Colon (tissue), 2 donors: ENCODE data around the gene FTHL17.
A peak's percentile ranks its signal among the peaks of the same experiment; 100 is the strongest.

Source experiments
- FAIRE-seq: peaks from 2 replicates; lab custom pipeline; 2012; peaks lifted over from hg19 to GRCh38; lab: Jason Lieb, UNC
- donor health status: control.
- donor health status: control.

Gene FTHL17

DNA sequence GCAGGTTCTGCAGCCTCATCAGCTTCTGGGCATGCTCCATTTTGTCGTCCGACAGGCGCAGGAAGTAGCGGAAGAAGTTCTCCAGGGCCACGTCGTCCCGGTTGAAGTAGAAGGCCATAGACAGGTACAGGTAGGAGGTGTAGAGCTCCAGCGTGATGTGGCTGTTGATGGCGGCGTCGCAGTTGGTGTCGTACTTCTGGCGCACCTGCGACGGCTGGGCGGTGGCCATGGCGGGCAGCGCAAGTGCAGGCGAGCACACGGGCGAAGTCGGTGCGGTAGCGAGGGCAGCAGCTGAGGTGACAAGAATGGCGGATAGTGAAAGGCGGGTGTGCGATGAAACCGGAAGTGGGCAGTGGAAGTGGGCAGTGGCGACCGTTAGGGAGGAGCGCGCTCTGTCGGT is at the start of gene FTHL17:
TSS of gene FTHL17 (minus strand) at position 317 of the 400 bp plus-strand sequence. CDS start at position 229, 88 bp downstream.
- no peak for FAIRE-seq

- FAIRE-seq: no peak
Observed at GRCh38 chrX:31117266-31117665, 45.4 kb upstream of the FTHL17 start.

DNA sequence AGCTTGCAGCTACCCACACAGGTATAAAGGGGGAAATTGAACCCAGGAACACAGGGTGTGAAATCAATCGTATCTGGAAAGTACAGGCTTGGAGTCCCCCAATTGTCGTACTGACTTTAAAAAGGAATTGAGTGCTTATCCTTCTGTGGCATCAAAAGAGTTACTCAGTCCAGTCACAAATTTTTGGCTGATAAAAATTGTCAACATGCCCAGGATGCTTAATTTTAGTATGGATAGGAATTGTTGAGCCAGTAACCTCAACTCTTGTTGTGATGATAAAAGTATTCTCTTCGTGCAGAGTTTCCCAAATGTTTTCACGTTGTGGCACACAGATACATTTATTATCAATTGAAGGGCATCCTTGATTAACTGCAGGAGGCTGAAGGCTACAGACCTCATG is 43.6 kb upstream of the FTHL17 start:
- FAIRE-seq: no peak

GRCh38 chrX:31114858-31115257 is 43.0 kb upstream of the FTHL17 start:
- FAIRE-seq: no peak

DNA sequence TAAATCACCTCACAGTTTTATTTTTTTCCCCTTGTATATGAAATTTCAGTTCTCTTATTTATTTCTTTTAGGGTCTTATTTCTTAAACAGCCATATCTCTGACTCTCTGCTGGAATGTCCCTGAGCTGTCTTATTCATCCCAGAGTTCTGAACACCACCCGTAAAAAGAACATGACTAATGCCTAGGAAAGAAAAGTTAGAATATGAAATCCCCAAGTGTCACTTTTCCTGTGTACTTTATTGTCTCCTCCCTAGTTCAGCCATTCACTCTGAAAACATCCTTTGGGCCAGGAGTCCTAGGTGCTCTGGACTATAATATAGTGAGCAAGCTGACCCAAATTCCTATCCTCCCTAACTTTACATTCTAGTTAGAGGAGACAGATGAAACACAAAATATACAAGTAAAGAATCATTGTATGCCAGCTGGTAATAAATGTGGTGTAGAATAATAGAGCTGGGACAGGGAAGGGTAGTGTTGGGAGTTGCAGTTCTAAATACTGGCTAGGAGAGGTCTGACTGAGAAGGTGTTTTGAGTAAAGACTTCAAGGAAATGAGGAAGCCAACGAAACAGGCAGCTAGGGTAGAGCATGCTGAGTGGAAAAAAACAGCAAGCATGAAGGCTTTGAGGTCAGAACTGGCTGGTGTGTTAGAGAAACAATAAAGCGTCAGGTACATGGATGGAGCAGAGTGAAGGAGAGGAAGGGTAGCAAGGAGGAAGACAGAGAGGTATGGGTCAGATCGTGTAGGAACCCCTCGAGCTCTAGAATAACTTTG is 40.6 kb upstream of the FTHL17 start:
- FAIRE-seq: peak; percentile 57

DNA sequence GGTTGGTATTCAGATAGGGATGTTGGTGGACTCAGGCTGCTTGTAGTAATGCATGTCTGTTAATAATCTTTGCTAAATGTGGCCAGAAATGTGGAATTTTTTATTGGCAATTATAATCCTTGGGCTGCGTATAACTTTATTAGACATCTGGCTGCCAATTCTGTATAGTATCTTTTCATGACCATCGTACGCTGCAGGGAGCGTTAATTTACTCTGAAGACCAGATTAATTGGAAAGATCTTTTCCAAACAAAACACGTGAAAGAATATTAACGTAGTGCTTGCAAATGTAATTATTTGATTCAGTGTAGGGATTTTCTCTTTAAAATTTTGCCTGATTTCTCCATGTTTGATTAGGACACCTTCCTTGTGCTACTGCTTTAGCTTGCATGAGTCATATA is 38.8 kb upstream of the FTHL17 start:
- no peak for FAIRE-seq

- FAIRE-seq: no peak
Observed at GRCh38 chrX:31099536-31100090, 27.8 kb upstream of the FTHL17 start.

- peak; percentile 87 for FAIRE-seq
Observed at GRCh38 chrX:31098079-31098478, 26.2 kb upstream of the FTHL17 start.

DNA sequence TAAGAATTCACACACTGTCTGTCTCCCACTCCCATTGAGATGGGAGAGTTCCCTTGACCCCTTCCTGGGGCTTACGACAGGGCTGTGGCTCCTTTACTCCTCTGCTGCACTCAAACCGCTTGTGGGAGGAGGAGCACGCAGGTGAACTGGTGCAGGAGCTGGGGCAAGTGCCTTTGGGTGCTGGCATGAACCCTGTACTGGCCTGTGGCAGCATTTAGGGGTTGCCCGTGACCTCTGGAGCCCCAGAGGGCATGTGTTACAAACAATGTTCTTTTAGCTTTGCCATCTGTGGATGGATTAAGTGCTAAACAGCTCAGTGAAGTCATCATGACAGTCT is 21.8 kb upstream of the FTHL17 start:
- no peak for FAIRE-seq

DNA sequence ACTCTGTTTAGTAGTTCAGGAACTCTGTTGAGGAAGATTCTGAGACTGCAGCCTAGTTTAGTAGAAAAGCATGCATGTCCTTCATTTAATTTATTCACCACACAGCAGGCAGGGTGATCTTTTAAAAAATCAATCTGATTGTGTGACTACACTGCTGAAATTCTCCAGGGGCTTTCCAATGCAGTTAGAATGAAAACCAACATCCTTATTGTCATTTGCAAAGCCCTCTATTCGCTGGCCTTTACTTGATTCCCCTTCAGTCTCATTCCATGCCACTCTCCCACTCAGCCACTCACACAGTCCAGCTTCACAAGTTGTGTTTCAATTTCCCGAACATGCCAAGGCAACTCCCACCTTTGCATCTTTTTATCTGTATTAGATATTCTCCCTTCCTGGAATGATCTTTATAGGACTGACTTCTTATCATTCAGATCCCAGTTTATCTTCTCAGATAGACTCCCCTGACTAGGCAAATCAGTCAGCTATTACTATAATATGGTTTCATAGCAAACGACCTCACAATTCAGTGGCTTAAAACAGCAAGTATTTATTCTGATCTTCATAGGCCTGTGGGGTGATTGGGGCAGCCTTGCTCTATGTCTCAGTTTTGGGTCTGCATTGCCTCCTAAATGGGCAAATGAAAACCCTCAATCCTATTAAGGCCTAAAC is 21.3 kb upstream of the FTHL17 start:
- no peak for FAIRE-seq

DNA sequence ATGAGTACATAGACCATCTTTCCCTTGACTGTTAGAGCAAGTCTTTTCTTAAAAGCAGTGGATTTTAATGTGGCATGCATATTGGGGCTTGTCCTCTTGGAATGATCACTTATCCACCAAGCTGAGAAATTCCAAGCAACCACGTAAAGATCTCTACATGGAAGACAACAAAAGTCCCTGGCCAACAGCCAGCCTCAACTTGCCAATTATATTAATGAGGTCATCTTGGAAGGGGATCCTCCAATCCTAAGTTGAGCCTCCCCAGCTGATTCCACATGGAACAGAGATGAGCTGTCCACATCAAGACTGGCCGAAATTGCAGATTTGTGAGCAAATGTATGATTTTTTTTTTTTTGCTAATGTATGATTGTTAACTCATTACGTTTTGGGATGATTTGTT is 20.6 kb upstream of the FTHL17 start:
- FAIRE-seq: no peak

GRCh38 chrX:31091819-31092218 is 20.0 kb upstream of the FTHL17 start:
- FAIRE-seq: no peak

DNA sequence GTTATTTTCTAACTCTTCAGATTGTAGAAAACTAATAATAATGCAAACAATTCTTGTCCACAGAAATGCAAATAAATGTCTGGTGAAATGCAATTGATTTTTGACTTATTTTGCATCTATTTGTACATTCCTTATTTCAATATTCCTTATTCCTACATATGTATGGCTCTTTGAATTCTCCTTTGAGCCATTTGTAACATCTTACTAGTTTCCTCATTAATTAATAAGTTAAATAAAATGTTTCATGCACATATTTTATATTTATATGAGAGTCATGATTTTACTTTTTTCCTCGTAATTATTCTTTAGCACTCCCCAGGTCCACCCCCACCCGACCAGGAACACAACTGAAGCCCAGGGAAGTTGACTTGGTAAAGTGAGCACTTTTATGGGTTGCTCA is 2.7 kb upstream of the FTHL17 start:
- peak; percentile 68 for FAIRE-seq

GRCh38 chrX:31071262-31071661 is 579 bp downstream of the FTHL17 start:
- no peak for FAIRE-seq

DNA sequence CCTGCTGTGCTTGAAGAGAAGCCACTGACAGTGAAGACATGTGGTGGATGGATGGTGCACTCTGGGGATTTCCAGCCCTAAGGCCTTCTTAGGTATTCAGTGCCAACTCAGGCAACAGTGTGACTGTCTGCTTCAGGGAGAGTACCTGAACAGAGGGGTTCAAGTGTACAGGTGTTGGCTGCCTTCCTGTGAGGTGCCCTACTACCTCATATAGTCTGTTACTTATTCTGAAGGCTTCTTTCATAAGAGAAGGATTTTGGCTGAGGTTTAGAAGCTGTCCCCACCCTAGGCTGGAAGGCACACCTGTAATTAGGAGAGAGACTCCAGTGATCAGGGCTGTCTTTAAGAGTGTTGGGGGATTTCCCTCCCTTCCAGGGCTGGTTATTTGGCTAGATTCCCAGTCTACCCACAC is 1.8 kb downstream of the FTHL17 start:
- FAIRE-seq: no peak

DNA sequence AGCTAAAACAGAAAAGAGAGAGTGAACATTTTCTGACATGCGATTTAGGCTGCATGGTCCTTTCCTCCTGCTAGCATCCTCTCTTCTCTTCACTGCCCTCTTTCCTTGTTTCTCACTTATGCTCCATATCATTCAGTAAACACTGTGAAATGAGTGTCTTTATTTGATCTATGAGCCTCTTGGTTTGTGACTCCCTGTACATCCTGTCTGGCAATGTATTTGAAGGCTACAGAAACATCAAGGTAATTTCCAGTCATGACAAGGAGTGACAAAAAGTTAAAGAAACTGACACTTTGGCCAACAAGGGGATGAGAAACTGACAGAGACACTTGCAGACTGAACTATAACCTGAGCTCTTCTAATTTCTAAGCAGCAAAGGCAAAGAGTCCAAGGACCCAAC is 8.7 kb downstream of the FTHL17 start:
- no peak for FAIRE-seq

- no peak for FAIRE-seq
Observed at GRCh38 chrX:31061091-31061490, 10.8 kb downstream of the FTHL17 start.

DNA sequence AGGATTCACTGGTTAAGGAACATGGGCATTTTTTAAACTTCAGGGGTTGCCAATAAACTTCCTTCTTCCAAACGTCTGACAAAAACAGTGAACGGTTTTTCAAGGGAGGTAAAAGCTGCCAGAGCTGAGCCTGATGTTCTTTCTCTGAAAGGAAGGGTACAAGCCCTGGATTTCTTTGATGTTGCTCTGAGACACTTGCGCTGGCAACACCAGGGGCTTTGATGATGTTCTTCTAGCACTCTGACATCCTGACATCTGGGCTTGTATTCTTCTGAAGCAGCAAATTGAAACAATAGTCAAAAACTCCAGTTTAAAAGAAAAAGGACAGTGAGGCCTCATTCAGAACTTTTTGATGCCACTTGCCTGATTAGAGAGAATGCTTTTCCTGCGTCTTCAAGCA is 11.8 kb downstream of the FTHL17 start:
- FAIRE-seq: no peak

- no peak for FAIRE-seq
Observed at GRCh38 chrX:31058284-31058683, 13.6 kb downstream of the FTHL17 start.

DNA sequence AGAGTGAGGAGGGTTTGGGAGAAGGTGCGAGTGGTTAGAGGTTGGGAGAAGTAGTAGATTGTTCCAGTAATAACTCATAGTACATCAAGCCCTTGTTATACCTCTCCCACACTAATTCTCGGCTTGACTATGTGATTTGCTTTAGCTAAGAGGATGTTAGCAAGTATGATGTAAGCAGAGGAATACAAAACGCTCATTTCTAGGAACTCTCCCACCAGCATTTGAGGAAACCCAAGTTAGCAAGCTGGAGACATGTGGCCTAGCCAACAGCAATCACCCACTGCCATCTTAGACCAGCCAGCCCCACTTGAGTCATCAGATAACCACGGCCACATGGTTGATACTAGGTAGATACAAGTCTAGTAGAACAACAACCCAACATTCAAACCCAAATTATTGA is 14.2 kb downstream of the FTHL17 start:
- no peak for FAIRE-seq

GRCh38 chrX:31057291-31057690 is 14.6 kb downstream of the FTHL17 start:
- FAIRE-seq: no peak

- FAIRE-seq: no peak
Observed at GRCh38 chrX:31053621-31054020, 18.2 kb downstream of the FTHL17 start.

GRCh38 chrX:31039327-31039711 is 32.5 kb downstream of the FTHL17 start:
- no peak for FAIRE-seq
